Measurements from ENCODE around the gene LOXL1. TPM values are rescaled to one million over a fixed set of nuclear protein-coding genes. Genes with fewer than 3 reads are reported as not detected.

Gene LOXL1
- total and polyA plus RNA-seq, 2 donors (not counting 1 experiment from before 2014, with no cell fraction given) = 65.6 to 163 TPM

GRCh38 chr15:73902121-73903020 lies 23.9 kb upstream of the LOXL1 start:
- Histone ChIP-seq H3K36me3 (ENCODE audit: control insufficient read depth, insufficient read depth, low read length) (no peaks in the 10 kb centered on the region), H3K4me2 (ENCODE audit: extremely low read depth, insufficient read depth, low read length) (no peak overlapping the region), H3K27ac (ENCODE audit: insufficient read depth, low read length) (no peak overlapping the region), H4K20me1 (ENCODE audit: control insufficient read depth, extremely low read depth, insufficient read depth, low read length) (no peaks in the 10 kb centered on the region), H3K4me3 (replicated peaks in 1 of 4; ENCODE audit: control extremely low read depth in 1 of 4, insufficient read depth in 1 of 4, low read depth in 3 of 4, low read length in 4 of 4) (no peak overlapping the region), H2AFZ (ENCODE audit: low read length) (no peak overlapping the region), H3K4me1 (ENCODE audit: control insufficient read depth, extremely low read depth, insufficient read depth, low read length) (peaks cover 9% of the 10 kb centered on the region), H3K79me2 (ENCODE audit: control insufficient read depth, insufficient read depth, low read length) (no peaks in the 10 kb centered on the region), H3K27me3 (ENCODE audit: control insufficient read depth, insufficient read depth, low read length) (no peaks in the 10 kb centered on the region), H3K9ac (ENCODE audit: insufficient read depth, low read length) (no peak overlapping the region), H3K9me3 (ENCODE audit: control insufficient read depth, insufficient read depth, low read depth, low read length) (no peaks in the 10 kb centered on the region)
- no peak for DNase-seq (ENCODE audit: low read depth in 2 of 2)
- TF ChIP-seq CTCF (conservative IDR thresholded peaks at IDR 0.05 in 1 of 2, IDR thresholded peaks at IDR 0.05 in 1 of 2; ENCODE audit: low read depth in 1 of 2, low read length in 2 of 2) (no peak), EZH2 (IDR thresholded peaks at IDR 0.05; ENCODE audit: low read length, missing control alignments) (no peak)

GRCh38 chr15:73904026-73904815 lies 22.0 kb upstream of the LOXL1 start:
- no peaks in the 10 kb centered on the region for H3K9me3 ChIP-seq (ENCODE audit: control insufficient read depth, insufficient read depth, low read depth, low read length)
- H4K20me1 ChIP-seq (ENCODE audit: control insufficient read depth, extremely low read depth, insufficient read depth, low read length) = no peaks in the 10 kb centered on the region
- DNase-seq (ENCODE audit: low read depth in 2 of 2) = no peak
- H3K79me2 ChIP-seq (ENCODE audit: control insufficient read depth, insufficient read depth, low read length) = no peaks in the 10 kb centered on the region
- H3K27ac ChIP-seq (ENCODE audit: insufficient read depth, low read length) = no peak overlapping the region
- no peak overlapping the region for H3K4me3 ChIP-seq (replicated peaks in 1 of 4; ENCODE audit: control extremely low read depth in 1 of 4, insufficient read depth in 1 of 4, low read depth in 3 of 4, low read length in 4 of 4)
- no peaks in the 10 kb centered on the region for H3K36me3 ChIP-seq (ENCODE audit: control insufficient read depth, insufficient read depth, low read length)
- no peak overlapping the region for H3K4me2 ChIP-seq (ENCODE audit: extremely low read depth, insufficient read depth, low read length)
- H3K27me3 ChIP-seq (ENCODE audit: control insufficient read depth, insufficient read depth, low read length) = no peaks in the 10 kb centered on the region
- H3K9ac ChIP-seq (ENCODE audit: insufficient read depth, low read length) = no peak overlapping the region
- H3K4me1 ChIP-seq (ENCODE audit: control insufficient read depth, extremely low read depth, insufficient read depth, low read length) = no peaks in the 10 kb centered on the region
- no peak overlapping the region for H2AFZ ChIP-seq (ENCODE audit: low read length)
- TF ChIP-seq EZH2 (IDR thresholded peaks at IDR 0.05; ENCODE audit: low read length, missing control alignments) = no peak
- no peak for TF ChIP-seq CTCF (conservative IDR thresholded peaks at IDR 0.05 in 1 of 2, IDR thresholded peaks at IDR 0.05 in 1 of 2; ENCODE audit: low read depth in 1 of 2, low read length in 2 of 2)

- Histone ChIP-seq H4K20me1 (ENCODE audit: control insufficient read depth, extremely low read depth, insufficient read depth, low read length) (no peaks in the 10 kb centered on the region), H3K27ac (ENCODE audit: insufficient read depth, low read length) (no peak overlapping the region), H3K9me3 (ENCODE audit: control insufficient read depth, insufficient read depth, low read depth, low read length) (no peaks in the 10 kb centered on the region), H3K4me3 (replicated peaks in 1 of 4; ENCODE audit: control extremely low read depth in 1 of 4, insufficient read depth in 1 of 4, low read depth in 3 of 4, low read length in 4 of 4) (no peak overlapping the region), H3K9ac (ENCODE audit: insufficient read depth, low read length) (no peak overlapping the region), H3K4me1 (ENCODE audit: control insufficient read depth, extremely low read depth, insufficient read depth, low read length) (no peaks in the 10 kb centered on the region), H2AFZ (ENCODE audit: low read length) (no peak overlapping the region), H3K4me2 (ENCODE audit: extremely low read depth, insufficient read depth, low read length) (no peak overlapping the region), H3K36me3 (ENCODE audit: control insufficient read depth, insufficient read depth, low read length) (no peaks in the 10 kb centered on the region), H3K27me3 (ENCODE audit: control insufficient read depth, insufficient read depth, low read length) (no peaks in the 10 kb centered on the region), H3K79me2 (ENCODE audit: control insufficient read depth, insufficient read depth, low read length) (no peaks in the 10 kb centered on the region)
- no peak for DNase-seq (ENCODE audit: low read depth in 2 of 2)
- TF ChIP-seq CTCF (conservative IDR thresholded peaks at IDR 0.05 in 1 of 2, IDR thresholded peaks at IDR 0.05 in 1 of 2; ENCODE audit: low read depth in 1 of 2, low read length in 2 of 2) = no peak
- TF ChIP-seq EZH2 (IDR thresholded peaks at IDR 0.05; ENCODE audit: low read length, missing control alignments) = no peak
Measured at GRCh38 chr15:73905225-73905827, 20.9 kb upstream of the LOXL1 start.
